K562 (cell line): ENCODE measurements around the gene SMG6. TPM values are rescaled to one million over a fixed set of nuclear protein-coding genes. Genes with fewer than 3 reads are reported as not detected.

Experiments used
- HMBOX1 ChIP-seq: sonication (generic); IDR thresholded peaks from 2 replicates; pipeline ENCODE4 v1.6.1; 2016
- JUNB ChIP-seq: fragments of 450-650 bp; formaldehyde crosslinking; conservative IDR thresholded peaks from 2 replicates; pipeline ENCODE4 v1.4.0; 2020; ENCODE audit warnings: mild to moderate bottlenecking
- NFRKB ChIP-seq: fragments of 450-650 bp; IDR thresholded peaks from 2 replicates; pipeline ENCODE4 v1.6.1; 2016; ENCODE audit warnings: low read depth
- PRDM10 ChIP-seq: fragments of 450-650 bp; IDR thresholded peaks from 2 replicates; pipeline ENCODE4 v1.6.1; 2018; ENCODE audit not compliant: partially characterized antibody
- ZNF140 ChIP-seq: fragments of 250-450 bp; sonication (Bioruptor Pico); IDR thresholded peaks from 2 replicates; pipeline ENCODE4 v1.8.0; 2021; ENCODE audit warnings: moderate library complexity, mild to moderate bottlenecking, inconsistent platforms
- ZNF175 ChIP-seq: fragments of 200-800 bp; sonication (Bioruptor generic); IDR thresholded peaks from 2 replicates; pipeline ENCODE4 v1.6.1; 2016; ENCODE audit warnings: low read depth, mild to moderate bottlenecking, missing genetic modification characterization, missing compliant biosample characterization
- ZNF764 ChIP-seq: fragments of 250-450 bp; sonication (Bioruptor Pico); IDR thresholded peaks from 2 replicates; pipeline ENCODE4 v1.4.0; 2020; ENCODE audit warnings: low read depth, mild to moderate bottlenecking, moderate library complexity
- polyA plus RNA-seq, 8 experiments: library from polyadenylated mRNA; depleted of rRNA in 4 of 8; stranded (reverse) in 5 of 8; unstranded in 3 of 8; fragments of >200 nt; fragmentation: Nextera tagmentation in 2 of 8; fragmentation: Illumina TruSeq in 1 of 8; extraction: Ambion mirVana in 2 of 8; extraction: Trizol in 1 of 8; gene quantifications; 2 replicates each; pipeline versions ENCODE4 v1.2.1 to v1.2.3, GENCODE V29; 2011 to 2014; ENCODE audit warnings: inconsistent platforms in 1 of 8, missing spikeins in 1 of 8
- total RNA-seq, 7 experiments: library from RNA; depleted of rRNA in 6 of 7; stranded (reverse); fragments of >200 nt in 6 of 7; fragmentation: Illumina TruSeq in 2 of 7; extraction: Trizol in 2 of 7; gene quantifications; 2 replicates each; pipeline versions ENCODE4 v1.2.1 to v1.2.3, GENCODE V29; 2011 to 2021; ENCODE audit warnings: low replicate concordance in 1 of 7
- TF ChIP-seq, protein P1 (sequence below), 2 experiments: fragments of 150-350 bp in 1 of 2; IDR thresholded peaks; 2 replicates each; pipeline ENCODE4 v1.6.1; 2012 to 2016; ENCODE audit warnings: low read depth in 2 of 2, low read length in 2 of 2, mild to moderate bottlenecking in 1 of 2, moderate library complexity in 1 of 2
- TF ChIP-seq, protein P2 (sequence below): fragments of 450-650 bp; IDR thresholded peaks from 2 replicates; pipeline ENCODE4 v1.6.1; 2016; ENCODE audit warnings: missing biosample characterization, missing genetic modification characterization
- TF ChIP-seq, protein P3 (sequence below): fragments of 250-450 bp; sonication (Bioruptor Pico); IDR thresholded peaks from 2 replicates; pipeline ENCODE4 v1.5.0; 2022; ENCODE audit warnings: mild to moderate bottlenecking
- TF ChIP-seq, protein P4 (sequence below): fragments of 250-450 bp; sonication (Bioruptor Pico); IDR thresholded peaks from 2 replicates; pipeline ENCODE4 v1.5.0; 2021; ENCODE audit warnings: mild to moderate bottlenecking, moderate library complexity

SMG6 gene
- total and polyA plus RNA-seq, 9 of the 15 experiments (the other 6 are each of a cell fraction or from before 2014, with no cell fraction given), result 0.44 to 13.9 (median 6.0) TPM

GRCh38 chr17:2282297-2282873 is 21.2 kb downstream of the SMG6 start (continued):
- no peak for TF ChIP-seq HMBOX1
- TF ChIP-seq, protein P1, sequence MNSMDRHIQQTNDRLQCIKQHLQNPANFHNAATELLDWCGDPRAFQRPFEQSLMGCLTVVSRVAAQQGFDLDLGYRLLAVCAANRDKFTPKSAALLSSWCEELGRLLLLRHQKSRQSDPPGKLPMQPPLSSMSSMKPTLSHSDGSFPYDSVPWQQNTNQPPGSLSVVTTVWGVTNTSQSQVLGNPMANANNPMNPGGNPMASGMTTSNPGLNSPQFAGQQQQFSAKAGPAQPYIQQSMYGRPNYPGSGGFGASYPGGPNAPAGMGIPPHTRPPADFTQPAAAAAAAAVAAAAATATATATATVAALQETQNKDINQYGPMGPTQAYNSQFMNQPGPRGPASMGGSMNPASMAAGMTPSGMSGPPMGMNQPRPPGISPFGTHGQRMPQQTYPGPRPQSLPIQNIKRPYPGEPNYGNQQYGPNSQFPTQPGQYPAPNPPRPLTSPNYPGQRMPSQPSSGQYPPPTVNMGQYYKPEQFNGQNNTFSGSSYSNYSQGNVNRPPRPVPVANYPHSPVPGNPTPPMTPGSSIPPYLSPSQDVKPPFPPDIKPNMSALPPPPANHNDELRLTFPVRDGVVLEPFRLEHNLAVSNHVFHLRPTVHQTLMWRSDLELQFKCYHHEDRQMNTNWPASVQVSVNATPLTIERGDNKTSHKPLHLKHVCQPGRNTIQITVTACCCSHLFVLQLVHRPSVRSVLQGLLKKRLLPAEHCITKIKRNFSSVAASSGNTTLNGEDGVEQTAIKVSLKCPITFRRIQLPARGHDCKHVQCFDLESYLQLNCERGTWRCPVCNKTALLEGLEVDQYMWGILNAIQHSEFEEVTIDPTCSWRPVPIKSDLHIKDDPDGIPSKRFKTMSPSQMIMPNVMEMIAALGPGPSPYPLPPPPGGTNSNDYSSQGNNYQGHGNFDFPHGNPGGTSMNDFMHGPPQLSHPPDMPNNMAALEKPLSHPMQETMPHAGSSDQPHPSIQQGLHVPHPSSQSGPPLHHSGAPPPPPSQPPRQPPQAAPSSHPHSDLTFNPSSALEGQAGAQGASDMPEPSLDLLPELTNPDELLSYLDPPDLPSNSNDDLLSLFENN (IDR thresholded peaks at IDR 0.05; ENCODE audit: low read depth in 2 of 2, low read length in 2 of 2), result no peak
- TF ChIP-seq, protein P2, sequence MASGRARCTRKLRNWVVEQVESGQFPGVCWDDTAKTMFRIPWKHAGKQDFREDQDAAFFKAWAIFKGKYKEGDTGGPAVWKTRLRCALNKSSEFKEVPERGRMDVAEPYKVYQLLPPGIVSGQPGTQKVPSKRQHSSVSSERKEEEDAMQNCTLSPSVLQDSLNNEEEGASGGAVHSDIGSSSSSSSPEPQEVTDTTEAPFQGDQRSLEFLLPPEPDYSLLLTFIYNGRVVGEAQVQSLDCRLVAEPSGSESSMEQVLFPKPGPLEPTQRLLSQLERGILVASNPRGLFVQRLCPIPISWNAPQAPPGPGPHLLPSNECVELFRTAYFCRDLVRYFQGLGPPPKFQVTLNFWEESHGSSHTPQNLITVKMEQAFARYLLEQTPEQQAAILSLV (tag), result peak; percentile 63; the same call in 1 of the 2 replicates
- TF ChIP-seq PRDM10, result peak; percentile 10
- no peak for TF ChIP-seq ZNF140 (CRISPR knock-in tag)
- TF ChIP-seq ZNF764 (CRISPR knock-in tag), result no peak
- TF ChIP-seq JUNB (CRISPR knock-in tag), result no peak
- no peak for TF ChIP-seq NFRKB
- 0 out of 2 replicates have a peak, but pooled peaks have one; percentile 45 for TF ChIP-seq ZNF175 (CRISPR knock-in tag)
- TF ChIP-seq, protein P3, sequence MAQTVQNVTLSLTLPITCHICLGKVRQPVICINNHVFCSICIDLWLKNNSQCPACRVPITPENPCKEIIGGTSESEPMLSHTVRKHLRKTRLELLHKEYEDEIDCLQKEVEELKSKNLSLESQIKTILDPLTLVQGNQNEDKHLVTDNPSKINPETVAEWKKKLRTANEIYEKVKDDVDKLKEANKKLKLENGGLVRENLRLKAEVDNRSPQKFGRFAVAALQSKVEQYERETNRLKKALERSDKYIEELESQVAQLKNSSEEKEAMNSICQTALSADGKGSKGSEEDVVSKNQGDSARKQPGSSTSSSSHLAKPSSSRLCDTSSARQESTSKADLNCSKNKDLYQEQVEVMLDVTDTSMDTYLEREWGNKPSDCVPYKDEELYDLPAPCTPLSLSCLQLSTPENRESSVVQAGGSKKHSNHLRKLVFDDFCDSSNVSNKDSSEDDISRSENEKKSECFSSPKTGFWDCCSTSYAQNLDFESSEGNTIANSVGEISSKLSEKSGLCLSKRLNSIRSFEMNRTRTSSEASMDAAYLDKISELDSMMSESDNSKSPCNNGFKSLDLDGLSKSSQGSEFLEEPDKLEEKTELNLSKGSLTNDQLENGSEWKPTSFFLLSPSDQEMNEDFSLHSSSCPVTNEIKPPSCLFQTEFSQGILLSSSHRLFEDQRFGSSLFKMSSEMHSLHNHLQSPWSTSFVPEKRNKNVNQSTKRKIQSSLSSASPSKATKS (CRISPR knock-in tag), result no peak
- TF ChIP-seq, protein P4, sequence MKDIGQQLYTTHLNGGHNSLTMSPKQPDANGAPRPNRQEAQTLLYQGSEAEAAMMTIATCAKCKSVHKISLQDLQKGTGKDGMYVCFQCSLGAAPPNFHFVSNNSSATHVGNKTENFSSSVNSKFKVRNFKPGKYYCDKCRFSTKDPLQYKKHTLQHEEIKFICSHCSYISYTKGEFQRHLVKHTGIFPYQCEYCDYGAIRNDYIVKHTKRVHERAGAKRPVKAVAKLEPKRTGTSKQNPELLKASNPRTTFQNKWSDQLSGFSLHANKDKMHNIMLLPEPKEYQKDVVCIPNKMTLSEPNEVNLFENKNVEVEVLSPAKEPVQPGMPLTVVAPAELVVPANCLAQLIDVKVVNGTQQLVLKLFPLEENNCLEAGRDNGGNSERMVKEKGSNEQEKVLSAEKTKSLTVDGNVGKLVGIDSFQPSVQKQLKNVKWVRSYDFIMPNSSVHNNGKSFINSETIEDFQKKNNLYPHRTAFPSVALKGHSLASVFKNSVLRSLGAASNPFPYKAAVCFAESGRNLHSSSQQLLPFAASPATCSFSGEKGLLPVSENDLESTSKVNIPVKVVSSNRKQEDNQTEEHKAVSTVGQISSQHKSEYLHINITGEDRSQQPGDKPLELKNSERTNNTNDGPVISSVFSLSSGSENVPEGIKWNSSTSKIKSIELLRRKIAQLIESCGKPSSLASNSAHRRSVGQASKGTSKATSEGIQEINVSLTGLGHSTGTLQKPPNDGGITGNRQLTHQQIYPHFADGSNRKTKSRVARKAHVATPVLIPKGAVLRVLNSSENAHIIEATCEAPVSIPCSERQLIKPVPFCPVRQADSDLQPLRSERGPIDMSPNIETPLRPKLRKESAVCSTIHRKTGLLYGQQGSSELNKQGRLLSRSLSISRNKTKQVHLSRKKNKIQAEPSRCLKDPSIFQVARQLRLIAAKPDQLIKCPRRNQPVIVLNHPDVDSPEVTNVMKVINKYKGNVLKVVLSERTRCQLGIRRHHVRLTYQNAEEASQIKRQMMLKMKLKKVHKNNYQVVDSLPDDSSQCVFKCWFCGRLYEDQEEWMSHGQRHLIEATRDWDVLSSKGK (CRISPR knock-in tag), result no peak
